Hepatocyte (in vitro differentiated cells): ENCODE data around the gene COLQ.

Source experiments
- EZH2 ChIP-seq: fragments of 200-600 bp; sonication (generic); IDR thresholded peaks from 2 replicates; pipeline ENCODE4 v1.6.1; 2016; ENCODE audit warnings: antibody characterized with exemption, mild to moderate bottlenecking, borderline replicate concordance
- EZH2phosphoT487 ChIP-seq: fragments of 200-600 bp; sonication (generic); IDR thresholded peaks from one replicate; pipeline ENCODE4 v1.6.1; 2018; ENCODE audit warnings: antibody characterized with exemption, mild to moderate bottlenecking, low read depth, moderate library complexity; ENCODE audit not compliant: unreplicated experiment, severe bottlenecking
- TF ChIP-seq, protein P1 (sequence below): fragments of 200-600 bp; sonication (generic); IDR thresholded peaks from 2 replicates; pipeline ENCODE4 v1.5.1; 2016; ENCODE audit warnings: antibody characterized with exemption, mild to moderate bottlenecking; ENCODE audit not compliant: poor library complexity

GRCh38 chr3:15433531-15433930 is 88.0 kb downstream of the COLQ start:
- TF ChIP-seq, protein P1, sequence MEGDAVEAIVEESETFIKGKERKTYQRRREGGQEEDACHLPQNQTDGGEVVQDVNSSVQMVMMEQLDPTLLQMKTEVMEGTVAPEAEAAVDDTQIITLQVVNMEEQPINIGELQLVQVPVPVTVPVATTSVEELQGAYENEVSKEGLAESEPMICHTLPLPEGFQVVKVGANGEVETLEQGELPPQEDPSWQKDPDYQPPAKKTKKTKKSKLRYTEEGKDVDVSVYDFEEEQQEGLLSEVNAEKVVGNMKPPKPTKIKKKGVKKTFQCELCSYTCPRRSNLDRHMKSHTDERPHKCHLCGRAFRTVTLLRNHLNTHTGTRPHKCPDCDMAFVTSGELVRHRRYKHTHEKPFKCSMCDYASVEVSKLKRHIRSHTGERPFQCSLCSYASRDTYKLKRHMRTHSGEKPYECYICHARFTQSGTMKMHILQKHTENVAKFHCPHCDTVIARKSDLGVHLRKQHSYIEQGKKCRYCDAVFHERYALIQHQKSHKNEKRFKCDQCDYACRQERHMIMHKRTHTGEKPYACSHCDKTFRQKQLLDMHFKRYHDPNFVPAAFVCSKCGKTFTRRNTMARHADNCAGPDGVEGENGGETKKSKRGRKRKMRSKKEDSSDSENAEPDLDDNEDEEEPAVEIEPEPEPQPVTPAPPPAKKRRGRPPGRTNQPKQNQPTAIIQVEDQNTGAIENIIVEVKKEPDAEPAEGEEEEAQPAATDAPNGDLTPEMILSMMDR, result no peak
- no peak for TF ChIP-seq EZH2phosphoT487
- no peak for TF ChIP-seq EZH2
